ENCODE results near the gene ACVR1.

DNA sequence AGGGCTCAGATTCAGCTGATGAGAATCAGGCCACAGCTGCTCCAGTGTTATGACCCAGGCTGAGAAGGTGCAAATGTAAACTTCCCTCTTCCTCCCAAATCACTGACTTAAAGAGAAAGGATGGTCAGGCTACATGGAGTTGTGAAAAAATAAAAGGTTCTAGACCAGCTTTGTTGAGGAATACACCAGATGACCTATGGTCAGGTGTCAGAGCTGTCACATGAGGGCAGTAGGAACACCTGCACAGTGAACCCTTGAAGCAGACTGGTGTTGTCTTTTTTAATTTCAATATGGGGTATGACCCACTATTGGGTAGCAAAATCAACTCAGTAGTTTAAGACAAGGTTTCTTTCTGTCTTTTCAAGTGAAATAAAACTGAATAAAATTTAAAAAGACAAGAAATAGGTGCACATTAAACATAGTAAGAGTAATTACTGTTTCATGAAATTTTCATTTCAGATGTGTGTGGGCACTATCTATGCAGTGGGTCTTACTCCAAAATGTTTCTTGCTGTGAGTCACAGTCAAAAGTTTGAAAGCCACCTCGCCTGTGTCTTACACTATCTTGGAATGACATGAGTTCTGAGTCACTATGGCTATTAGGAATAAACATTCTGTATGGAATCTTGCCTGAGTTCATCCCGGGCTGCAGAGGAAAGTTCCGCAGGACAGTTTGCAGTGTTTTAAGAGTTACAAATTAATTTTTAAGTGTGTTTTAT is 83.6 kb downstream of the ACVR1 start:
- TF ChIP-seq, protein P1, sequence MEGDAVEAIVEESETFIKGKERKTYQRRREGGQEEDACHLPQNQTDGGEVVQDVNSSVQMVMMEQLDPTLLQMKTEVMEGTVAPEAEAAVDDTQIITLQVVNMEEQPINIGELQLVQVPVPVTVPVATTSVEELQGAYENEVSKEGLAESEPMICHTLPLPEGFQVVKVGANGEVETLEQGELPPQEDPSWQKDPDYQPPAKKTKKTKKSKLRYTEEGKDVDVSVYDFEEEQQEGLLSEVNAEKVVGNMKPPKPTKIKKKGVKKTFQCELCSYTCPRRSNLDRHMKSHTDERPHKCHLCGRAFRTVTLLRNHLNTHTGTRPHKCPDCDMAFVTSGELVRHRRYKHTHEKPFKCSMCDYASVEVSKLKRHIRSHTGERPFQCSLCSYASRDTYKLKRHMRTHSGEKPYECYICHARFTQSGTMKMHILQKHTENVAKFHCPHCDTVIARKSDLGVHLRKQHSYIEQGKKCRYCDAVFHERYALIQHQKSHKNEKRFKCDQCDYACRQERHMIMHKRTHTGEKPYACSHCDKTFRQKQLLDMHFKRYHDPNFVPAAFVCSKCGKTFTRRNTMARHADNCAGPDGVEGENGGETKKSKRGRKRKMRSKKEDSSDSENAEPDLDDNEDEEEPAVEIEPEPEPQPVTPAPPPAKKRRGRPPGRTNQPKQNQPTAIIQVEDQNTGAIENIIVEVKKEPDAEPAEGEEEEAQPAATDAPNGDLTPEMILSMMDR (IDR thresholded peaks at IDR 0.05; ENCODE audit: extremely low read depth in 1 of 2, insufficient read depth in 1 of 2, low read depth in 1 of 2, low read length in 2 of 2), result no peak
- TF ChIP-seq POLR2A (IDR thresholded peaks at IDR 0.05; ENCODE audit: low read depth, low read length) (no peak), POLR2AphosphoS5 (IDR thresholded peaks at IDR 0.05; ENCODE audit: insufficient read depth, low read depth, low read length) (no peak), MYC (IDR thresholded peaks at IDR 0.05; ENCODE audit: low read depth, low read length) (no peak), EZH2 (IDR thresholded peaks at IDR 0.05; ENCODE audit: borderline replicate concordance, low read depth, low read length, severe bottlenecking) (no peak)
- TF ChIP-seq, protein P2, sequence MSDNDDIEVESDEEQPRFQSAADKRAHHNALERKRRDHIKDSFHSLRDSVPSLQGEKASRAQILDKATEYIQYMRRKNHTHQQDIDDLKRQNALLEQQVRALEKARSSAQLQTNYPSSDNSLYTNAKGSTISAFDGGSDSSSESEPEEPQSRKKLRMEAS (IDR thresholded peaks at IDR 0.05; ENCODE audit: insufficient read depth, insufficient read length), result no peak

Data from endothelial cell of umbilical vein (primary cell).